Body of pancreas (tissue), 4 donors: ENCODE data around the gene PPFIBP2.

ENCODE experiments used
- POLR2A ChIP-seq, 3 donors: fragments of 450-650 bp; IDR thresholded peaks; one replicate each; pipeline ENCODE4 v1.6.1; 2016; ENCODE audit warnings: antibody characterized with exemption in 3 of 3, mild to moderate bottlenecking in 2 of 3
- TF ChIP-seq, protein P1 (sequence below), 7 experiments: fragments of 450-650 bp in 4 of 7; fragments of 200-600 bp in 3 of 7; sonication (generic) in 3 of 7; IDR thresholded peaks; one replicate each; pipeline ENCODE4 v1.5.1; 2016 to 2019; ENCODE audit warnings: antibody characterized with exemption in 7 of 7

DNA sequence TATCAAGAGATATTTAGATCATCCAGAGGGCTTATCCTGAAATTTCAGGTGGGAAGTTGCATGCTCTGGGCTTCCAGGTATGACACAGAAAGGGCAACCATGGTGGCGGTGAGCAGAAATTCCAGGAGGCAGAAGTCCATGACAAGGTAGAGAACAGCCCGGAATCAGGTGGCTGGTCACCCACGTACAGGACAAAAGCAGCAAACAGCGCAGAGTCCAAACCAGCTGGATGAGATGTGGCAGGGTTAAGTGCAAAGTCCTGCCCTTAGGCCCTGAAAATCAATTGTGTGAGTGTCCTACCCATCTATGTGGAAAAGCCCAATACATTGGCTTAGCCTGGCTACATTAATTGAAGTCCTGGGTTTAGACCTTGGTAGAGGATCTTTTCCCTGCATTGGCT lies 11.6 kb downstream of the PPFIBP2 start:
- TF ChIP-seq, protein P1, sequence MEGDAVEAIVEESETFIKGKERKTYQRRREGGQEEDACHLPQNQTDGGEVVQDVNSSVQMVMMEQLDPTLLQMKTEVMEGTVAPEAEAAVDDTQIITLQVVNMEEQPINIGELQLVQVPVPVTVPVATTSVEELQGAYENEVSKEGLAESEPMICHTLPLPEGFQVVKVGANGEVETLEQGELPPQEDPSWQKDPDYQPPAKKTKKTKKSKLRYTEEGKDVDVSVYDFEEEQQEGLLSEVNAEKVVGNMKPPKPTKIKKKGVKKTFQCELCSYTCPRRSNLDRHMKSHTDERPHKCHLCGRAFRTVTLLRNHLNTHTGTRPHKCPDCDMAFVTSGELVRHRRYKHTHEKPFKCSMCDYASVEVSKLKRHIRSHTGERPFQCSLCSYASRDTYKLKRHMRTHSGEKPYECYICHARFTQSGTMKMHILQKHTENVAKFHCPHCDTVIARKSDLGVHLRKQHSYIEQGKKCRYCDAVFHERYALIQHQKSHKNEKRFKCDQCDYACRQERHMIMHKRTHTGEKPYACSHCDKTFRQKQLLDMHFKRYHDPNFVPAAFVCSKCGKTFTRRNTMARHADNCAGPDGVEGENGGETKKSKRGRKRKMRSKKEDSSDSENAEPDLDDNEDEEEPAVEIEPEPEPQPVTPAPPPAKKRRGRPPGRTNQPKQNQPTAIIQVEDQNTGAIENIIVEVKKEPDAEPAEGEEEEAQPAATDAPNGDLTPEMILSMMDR (IDR thresholded peaks at IDR 0.05): no peak
- TF ChIP-seq POLR2A (IDR thresholded peaks at IDR 0.05): no peak
